Measurements from ENCODE around the gene MUC22.

DNA sequence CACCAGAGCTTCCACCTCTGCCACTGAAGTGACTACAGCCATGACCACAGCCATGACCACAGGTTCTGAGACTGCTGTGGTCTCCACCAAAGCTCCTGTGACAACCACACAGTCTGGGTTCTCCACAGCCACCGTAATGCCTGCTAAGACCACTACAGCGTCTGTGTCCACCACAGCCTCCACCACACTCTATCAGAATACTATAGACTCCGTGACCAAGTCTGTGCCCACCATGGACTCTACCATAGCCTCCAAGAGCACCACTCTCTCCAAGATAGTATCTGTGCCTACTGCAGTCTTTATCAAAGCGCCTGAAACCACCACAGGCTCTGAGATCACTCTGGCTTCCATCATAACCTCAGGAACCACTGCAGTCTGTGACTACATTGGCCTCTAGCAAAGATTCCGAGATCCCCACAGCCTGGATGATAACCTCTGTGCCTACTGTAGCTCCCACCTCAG, 45.1 kb upstream of the MUC22 start:
- TF ChIP-seq, protein P1, sequence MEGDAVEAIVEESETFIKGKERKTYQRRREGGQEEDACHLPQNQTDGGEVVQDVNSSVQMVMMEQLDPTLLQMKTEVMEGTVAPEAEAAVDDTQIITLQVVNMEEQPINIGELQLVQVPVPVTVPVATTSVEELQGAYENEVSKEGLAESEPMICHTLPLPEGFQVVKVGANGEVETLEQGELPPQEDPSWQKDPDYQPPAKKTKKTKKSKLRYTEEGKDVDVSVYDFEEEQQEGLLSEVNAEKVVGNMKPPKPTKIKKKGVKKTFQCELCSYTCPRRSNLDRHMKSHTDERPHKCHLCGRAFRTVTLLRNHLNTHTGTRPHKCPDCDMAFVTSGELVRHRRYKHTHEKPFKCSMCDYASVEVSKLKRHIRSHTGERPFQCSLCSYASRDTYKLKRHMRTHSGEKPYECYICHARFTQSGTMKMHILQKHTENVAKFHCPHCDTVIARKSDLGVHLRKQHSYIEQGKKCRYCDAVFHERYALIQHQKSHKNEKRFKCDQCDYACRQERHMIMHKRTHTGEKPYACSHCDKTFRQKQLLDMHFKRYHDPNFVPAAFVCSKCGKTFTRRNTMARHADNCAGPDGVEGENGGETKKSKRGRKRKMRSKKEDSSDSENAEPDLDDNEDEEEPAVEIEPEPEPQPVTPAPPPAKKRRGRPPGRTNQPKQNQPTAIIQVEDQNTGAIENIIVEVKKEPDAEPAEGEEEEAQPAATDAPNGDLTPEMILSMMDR (IDR thresholded peaks at IDR 0.05): no peak
- no peak for TF ChIP-seq POLR2A (IDR thresholded peaks at IDR 0.05)

All from body of pancreas (tissue), 4 donors.